HCT116 (cell line): Measurements from ENCODE around the gene NCAPD2. TPM values are rescaled to one million over a fixed set of nuclear protein-coding genes. Genes with fewer than 3 reads are reported as not detected.

Experiments
- ATAC-seq: fragments of 200-7000 bp; cut with Tn5 transposase; 2 replicates; pipeline ENCODE4 v1.9.1; 2020; ENCODE audit warnings: mild to moderate bottlenecking, moderate library complexity
- BruUV-seq: library from RNA; stranded (reverse); fragments of 400-500 nt; replicated peaks from 2 replicates; lab custom pipeline; 2021; lab: Mats Ljungman, UMichigan
- CTCF ChIA-PET: fragments of 300-600 bp; sonication (Branson Sonifier 250); formaldehyde crosslinking; loops from one replicate; lab custom pipeline; 2021; ENCODE audit warnings: antibody characterized with exemption; lab: Charles Lee
- POLR2A ChIA-PET: fragments of 300-600, 350-600 bp; sonication (Branson Sonifier 250); formaldehyde crosslinking; loops from one replicate; lab custom pipeline; 2021; ENCODE audit warnings: antibody characterized with exemption; lab: Charles Lee
- RAD21 ChIA-PET, 2 experiments: fragments of 300-600 bp; sonication (Branson Sonifier 250); formaldehyde crosslinking; loops; one replicate each; lab custom pipeline; 2023; ENCODE audit warnings: low total read pairs in 2 of 2; ENCODE audit not compliant: uncharacterized antibody in 2 of 2, unreplicated experiment in 2 of 2, low non-redundant PET in 1 of 2; lab: Charles Lee
- DNase-seq: peaks from one replicate; pipeline ENCODE4 v3.0.0-alpha.2; 2010; ENCODE audit warnings: low read depth, low spot score
- H2AFZ ChIP-seq: fragments of 200-600 bp; shearing (Covaris generic), sonication (generic); 2 replicates; pipeline ENCODE4 v1.6.1; 2017; ENCODE audit warnings: low read depth, mixed run types, mixed read lengths, antibody characterized with exemption, low read length; ENCODE audit not compliant: poor library complexity, severe bottlenecking
- H3K27ac ChIP-seq: 2 replicates; pipeline ENCODE4 v1.5.1; 2012; ENCODE audit warnings: low read depth, low read length
- H3K27me3 ChIP-seq: fragments of 200-600 bp; sonication (generic); 2 replicates; pipeline ENCODE4 v1.6.1; 2016; ENCODE audit warnings: mixed run types, low read length, mixed read lengths; ENCODE audit not compliant: insufficient read depth
- H3K36me3 ChIP-seq, 2 experiments: fragments of 200-500 bp in 1 of 2; fragments of 200-600 bp in 1 of 2; sonication (Bioruptor generic) in 1 of 2; sonication (generic) in 1 of 2; 2 replicates each; pipeline versions ENCODE4 v1.5.1 to v1.6.1; 2014 to 2016; ENCODE audit warnings: low read length in 2 of 2, inconsistent platforms in 1 of 2, mixed read lengths in 1 of 2, mixed run types in 1 of 2; ENCODE audit not compliant: insufficient read depth in 2 of 2, control insufficient read depth in 1 of 2
- H3K4me1 ChIP-seq, 2 experiments: fragments of 200-600 bp in 1 of 2; sonication (generic) in 1 of 2; 2 replicates each; pipeline versions ENCODE4 v1.5.1 to v1.6.1; 2012 to 2017; ENCODE audit warnings: low read length in 2 of 2, inconsistent platforms in 1 of 2, mild to moderate bottlenecking in 1 of 2, mixed read lengths in 1 of 2, mixed run types in 1 of 2, moderate library complexity in 1 of 2; ENCODE audit not compliant: insufficient read depth in 2 of 2, control insufficient read depth in 1 of 2
- H3K4me2 ChIP-seq: fragments of 200-600 bp; sonication (generic); 2 replicates; pipeline ENCODE4 v1.6.1; 2017; ENCODE audit warnings: mixed run types, low read length, mixed read lengths
- H3K4me3 ChIP-seq, 2 experiments: fragments of 200-600 bp in 1 of 2; sonication (generic) in 1 of 2; replicated peaks in 1 of 2; 2 replicates each; pipeline ENCODE4 v1.5.1; 2011 to 2016; ENCODE audit warnings: low read length in 2 of 2, control low read depth in 1 of 2, low read depth in 1 of 2, mild to moderate bottlenecking in 1 of 2, mixed read lengths in 1 of 2, mixed run types in 1 of 2
- H3K79me2 ChIP-seq: fragments of 200-600 bp; sonication (generic); 2 replicates; pipeline ENCODE4 v1.6.1; 2017; ENCODE audit warnings: mild to moderate bottlenecking, mixed run types, low read length, moderate library complexity, mixed read lengths; ENCODE audit not compliant: insufficient read depth
- H3K9ac ChIP-seq: fragments of 200-600 bp; sonication (generic); 2 replicates; pipeline ENCODE4 v1.6.1; 2016; ENCODE audit warnings: low read length, mixed read lengths
- H3K9me2 ChIP-seq: fragments of 200-600 bp; sonication (generic), shearing (Covaris generic); 2 replicates; pipeline ENCODE4 v1.6.1; 2017; ENCODE audit warnings: mixed run types, mild to moderate bottlenecking, moderate library complexity; ENCODE audit not compliant: insufficient read depth
- H3K9me3 ChIP-seq, 2 experiments: fragments of 200-500 bp in 1 of 2; fragments of 200-600 bp in 1 of 2; sonication (Bioruptor generic) in 1 of 2; sonication (generic) in 1 of 2; 2 replicates each; pipeline ENCODE4 v1.6.1; 2014 to 2017; ENCODE audit warnings: low read length in 2 of 2, mixed read lengths in 2 of 2, inconsistent platforms in 1 of 2, low read depth in 1 of 2, mild to moderate bottlenecking in 1 of 2, mixed run types in 1 of 2, moderate library complexity in 1 of 2; ENCODE audit not compliant: control insufficient read depth in 1 of 2, insufficient read depth in 1 of 2
- H4K20me1 ChIP-seq: fragments of 200-600 bp; sonication (generic), shearing (Covaris generic); 2 replicates; pipeline ENCODE4 v1.6.1; 2017; ENCODE audit warnings: mixed run types, mild to moderate bottlenecking, moderate library complexity; ENCODE audit not compliant: insufficient read depth
- CBX3 ChIP-seq: IDR thresholded peaks from 2 replicates; pipeline ENCODE4 v1.6.1; 2012; ENCODE audit warnings: low read depth
- POLR2AphosphoS5 ChIP-seq: IDR thresholded peaks from 2 replicates; pipeline ENCODE4 v1.6.1; 2011; ENCODE audit warnings: mild to moderate bottlenecking, low read depth, low read length, moderate library complexity
- SIN3A ChIP-seq: IDR thresholded peaks from 2 replicates; pipeline ENCODE4 v1.6.1; 2012; ENCODE audit warnings: low read depth
- intact Hi-C: fragments of 100-400 bp; cut with micrococcal nuclease; formaldehyde crosslinking; loops from 2 replicates; pipeline ENCODE4 v1.10.0; 2022
- total RNA-seq: library from RNA; stranded (reverse); gene quantifications from one replicate; pipeline ENCODE4 v1.2.1, GENCODE V29; 2021; ENCODE audit not compliant: unreplicated experiment
- TF ChIP-seq, protein P1 (sequence below): IDR thresholded peaks from 2 replicates; pipeline ENCODE4 v1.6.1; 2012; ENCODE audit warnings: low read depth
- TF ChIP-seq, protein P2 (sequence below): IDR thresholded peaks from 2 replicates; pipeline ENCODE4 v1.6.1; 2011; ENCODE audit warnings: mild to moderate bottlenecking, low read length, moderate library complexity; ENCODE audit not compliant: insufficient replicate concordance; ENCODE audit errors: extremely low read depth

The NCAPD2 gene
- total RNA-seq, 1 experiment from 2014 or later = 177 TPM

DNA sequence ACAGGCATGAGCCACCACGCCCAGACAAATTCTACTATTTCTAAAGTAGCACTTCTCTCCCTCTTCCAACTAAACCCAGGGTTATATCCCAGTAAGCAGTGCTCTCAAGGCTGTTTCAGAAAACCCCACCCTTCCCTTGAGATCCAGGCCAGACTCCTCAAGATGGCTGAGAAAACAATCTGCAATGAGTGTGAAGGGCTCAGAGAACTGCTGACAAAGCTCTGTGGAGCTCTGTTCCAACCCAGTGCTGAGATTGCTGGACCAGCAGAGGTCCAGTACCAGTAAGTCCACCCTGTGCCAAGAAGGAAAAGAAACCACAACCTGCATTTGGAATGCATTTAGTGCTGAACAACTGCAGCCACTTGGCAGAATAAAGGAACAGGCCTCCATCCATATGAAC is 65.6 kb downstream of the NCAPD2 start (continued):
- no peak for TF ChIP-seq SIN3A

DNA sequence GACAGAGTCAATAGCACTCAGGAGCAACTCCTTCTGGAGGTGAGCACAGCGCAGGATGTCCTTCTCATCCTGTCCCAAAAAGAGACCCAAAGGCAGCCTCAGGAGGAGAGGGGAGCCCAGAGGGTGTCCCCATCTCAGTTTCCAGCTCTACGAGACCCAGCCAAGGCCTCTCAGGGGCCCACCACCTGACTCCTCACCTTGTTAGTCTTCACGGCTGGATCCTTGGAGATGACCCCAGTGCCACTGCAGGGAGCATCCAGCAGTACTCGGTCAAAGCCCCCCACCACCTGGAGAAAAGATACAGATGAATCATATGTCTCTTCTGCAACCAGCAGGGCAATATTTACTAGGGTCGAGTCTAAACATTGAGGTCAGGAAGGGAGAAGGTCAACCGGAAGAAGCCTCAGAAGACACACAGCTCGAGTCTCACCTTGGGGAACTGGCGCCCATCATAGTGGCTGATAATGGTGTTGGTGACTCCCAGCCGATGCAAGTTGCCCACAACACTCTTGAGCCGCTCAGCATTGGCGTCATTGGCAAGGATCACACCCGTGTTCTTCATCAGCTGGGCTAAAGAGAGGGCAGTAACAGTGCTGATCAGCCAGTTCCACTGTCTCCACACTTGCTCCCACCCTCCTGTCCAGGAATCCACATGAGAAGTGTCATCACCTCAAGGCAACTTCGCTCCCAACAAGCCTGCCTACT is 66.8 kb downstream of the NCAPD2 start:
- ATAC-seq (no peak), DNase-seq (no peak)
- Histone ChIP-seq H3K27ac (no peak overlapping the region), H3K79me2 (peaks cover 77% of the 10 kb centered on the region), H3K4me1 (0 out of 4 replicates have a peak, but pooled peaks cover 0 to 6% of the 10 kb centered on the region in 2 experiments), H3K4me2 (no peak overlapping the region), H4K20me1 (peaks cover 15% of the 10 kb centered on the region; the same call in 1 of the 2 replicates), H3K9me3 (no peaks in the 10 kb centered on the region), H3K27me3 (no peaks in the 10 kb centered on the region), H3K9me2 (no peaks in the 10 kb centered on the region), H3K9ac (no peak overlapping the region), H3K4me3 (no peak overlapping the region), H2AFZ (no peak overlapping the region), H3K36me3 (peaks cover 52 to 72% of the 10 kb centered on the region in 2 experiments)
- POLR2A ChIA-PET = no interaction called here
- intact Hi-C loops = no loop called here
- CTCF ChIA-PET = no interaction called here
- RAD21 ChIA-PET = no interaction called here
- BruUV-seq = no TSS peak
- TF ChIP-seq, protein P1, sequence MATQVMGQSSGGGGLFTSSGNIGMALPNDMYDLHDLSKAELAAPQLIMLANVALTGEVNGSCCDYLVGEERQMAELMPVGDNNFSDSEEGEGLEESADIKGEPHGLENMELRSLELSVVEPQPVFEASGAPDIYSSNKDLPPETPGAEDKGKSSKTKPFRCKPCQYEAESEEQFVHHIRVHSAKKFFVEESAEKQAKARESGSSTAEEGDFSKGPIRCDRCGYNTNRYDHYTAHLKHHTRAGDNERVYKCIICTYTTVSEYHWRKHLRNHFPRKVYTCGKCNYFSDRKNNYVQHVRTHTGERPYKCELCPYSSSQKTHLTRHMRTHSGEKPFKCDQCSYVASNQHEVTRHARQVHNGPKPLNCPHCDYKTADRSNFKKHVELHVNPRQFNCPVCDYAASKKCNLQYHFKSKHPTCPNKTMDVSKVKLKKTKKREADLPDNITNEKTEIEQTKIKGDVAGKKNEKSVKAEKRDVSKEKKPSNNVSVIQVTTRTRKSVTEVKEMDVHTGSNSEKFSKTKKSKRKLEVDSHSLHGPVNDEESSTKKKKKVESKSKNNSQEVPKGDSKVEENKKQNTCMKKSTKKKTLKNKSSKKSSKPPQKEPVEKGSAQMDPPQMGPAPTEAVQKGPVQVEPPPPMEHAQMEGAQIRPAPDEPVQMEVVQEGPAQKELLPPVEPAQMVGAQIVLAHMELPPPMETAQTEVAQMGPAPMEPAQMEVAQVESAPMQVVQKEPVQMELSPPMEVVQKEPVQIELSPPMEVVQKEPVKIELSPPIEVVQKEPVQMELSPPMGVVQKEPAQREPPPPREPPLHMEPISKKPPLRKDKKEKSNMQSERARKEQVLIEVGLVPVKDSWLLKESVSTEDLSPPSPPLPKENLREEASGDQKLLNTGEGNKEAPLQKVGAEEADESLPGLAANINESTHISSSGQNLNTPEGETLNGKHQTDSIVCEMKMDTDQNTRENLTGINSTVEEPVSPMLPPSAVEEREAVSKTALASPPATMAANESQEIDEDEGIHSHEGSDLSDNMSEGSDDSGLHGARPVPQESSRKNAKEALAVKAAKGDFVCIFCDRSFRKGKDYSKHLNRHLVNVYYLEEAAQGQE = no peak
- TF ChIP-seq CBX3 = no peak
- TF ChIP-seq POLR2AphosphoS5 = no peak
- TF ChIP-seq, protein P2, sequence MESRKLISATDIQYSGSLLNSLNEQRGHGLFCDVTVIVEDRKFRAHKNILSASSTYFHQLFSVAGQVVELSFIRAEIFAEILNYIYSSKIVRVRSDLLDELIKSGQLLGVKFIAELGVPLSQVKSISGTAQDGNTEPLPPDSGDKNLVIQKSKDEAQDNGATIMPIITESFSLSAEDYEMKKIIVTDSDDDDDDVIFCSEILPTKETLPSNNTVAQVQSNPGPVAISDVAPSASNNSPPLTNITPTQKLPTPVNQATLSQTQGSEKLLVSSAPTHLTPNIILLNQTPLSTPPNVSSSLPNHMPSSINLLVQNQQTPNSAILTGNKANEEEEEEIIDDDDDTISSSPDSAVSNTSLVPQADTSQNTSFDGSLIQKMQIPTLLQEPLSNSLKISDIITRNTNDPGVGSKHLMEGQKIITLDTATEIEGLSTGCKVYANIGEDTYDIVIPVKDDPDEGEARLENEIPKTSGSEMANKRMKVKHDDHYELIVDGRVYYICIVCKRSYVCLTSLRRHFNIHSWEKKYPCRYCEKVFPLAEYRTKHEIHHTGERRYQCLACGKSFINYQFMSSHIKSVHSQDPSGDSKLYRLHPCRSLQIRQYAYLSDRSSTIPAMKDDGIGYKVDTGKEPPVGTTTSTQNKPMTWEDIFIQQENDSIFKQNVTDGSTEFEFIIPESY = no peak
